ENCODE results near the gene CMC2. TPM values are rescaled to one million over a fixed set of nuclear protein-coding genes. Genes with fewer than 3 reads are reported as not detected.

CMC2 gene
- total and polyA plus RNA-seq, 10 of the 15 experiments (the other 5 are each of a cell fraction or from before 2014, with no cell fraction given) = 62.8 to 251 (median 157) TPM

DNA sequence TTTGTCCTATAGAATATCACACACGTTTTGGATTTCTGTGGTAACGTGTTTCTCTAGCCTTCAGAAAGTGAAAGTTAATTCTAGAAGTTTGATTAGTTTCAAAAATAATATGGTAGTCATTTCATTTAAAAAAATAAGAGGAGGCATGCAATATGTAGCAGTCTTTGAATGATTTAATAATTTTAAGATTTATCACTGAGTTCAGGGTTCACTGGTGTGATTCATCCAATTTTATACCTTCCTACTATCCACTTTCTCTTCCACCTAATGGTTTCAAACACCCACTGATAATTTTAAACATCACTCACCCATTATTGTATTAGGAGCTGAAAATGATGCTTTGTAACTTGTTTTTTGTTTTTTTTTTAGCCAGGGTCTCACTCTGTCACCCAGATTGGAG, 42.3 kb downstream of the CMC2 start:
- DNase-seq (ENCODE audit: low read depth, low spot score) (no peak), ATAC-seq (peak; percentile 22; the same call in 1 of the 3 replicates), FAIRE-seq (no peak)
- H3K79me2 ChIP-seq (ENCODE audit: control insufficient read depth, insufficient read depth, low read length) = no peaks in the 10 kb centered on the region
- no peaks in the 10 kb centered on the region; the same call in 1 of the 2 replicates for H4K20me1 ChIP-seq (ENCODE audit: control insufficient read depth, insufficient read depth)
- BruUV-seq (replicated peaks) = no TSS peak
- WGBS (ENCODE audit: insufficient coverage, insufficient replicate concordance, low lambda C conversion rate, missing lambda C conversion rate) = 18% methylated on average over 2 of the region's 2 CpGs
- CTCF ChIA-PET = interaction anchor here (1.0 kb wide), 1 partner anchor 15 kb away, joined by 5 read pairs; no protein-coding TSS in a partner anchor
- no peak overlapping the region for H3K27ac ChIP-seq (ENCODE audit: control insufficient read depth, insufficient read depth)
- H3K4me3 ChIP-seq = no peak overlapping the region
- no peaks in the 10 kb centered on the region for H3K27me3 ChIP-seq (replicated peaks in 1 of 2; ENCODE audit: control insufficient read depth in 2 of 2, insufficient read depth in 2 of 2, low read length in 1 of 2)
- POLR2A ChIA-PET = no interaction called here
- H3K36me3 ChIP-seq (ENCODE audit: control insufficient read depth in 2 of 2, insufficient read depth in 2 of 2, low read length in 1 of 2) = no peaks in the 10 kb centered on the region
- intact Hi-C loops (cut with micrococcal nuclease; ENCODE audit: unreplicated experiment) (no loop called here), in situ Hi-C loops (cut with MboI) (no loop called here)
- no peaks in the 10 kb centered on the region for H3K4me1 ChIP-seq (ENCODE audit: control insufficient read depth, insufficient read depth, low read length)
- no peak overlapping the region for H3K4me2 ChIP-seq (ENCODE audit: control insufficient read depth, insufficient read depth)
- SMC1A ChIA-PET (ENCODE audit: uncharacterized antibody, unreplicated experiment) = interaction anchor here (0.7 to 1.0 kb wide), 2 partner anchors 15 to 40 kb away, joined by 3 read pairs; no protein-coding TSS in a partner anchor
- no peak overlapping the region for H2AFZ ChIP-seq (ENCODE audit: control insufficient read depth, low read depth, low read length)
- no peak overlapping the region for H3K9ac ChIP-seq (ENCODE audit: control insufficient read depth, insufficient read depth, low read length)
- RAD21 ChIA-PET (ENCODE audit: unreplicated experiment) = no interaction called here
- H3K9me3 ChIP-seq (replicated peaks; ENCODE audit: control insufficient read depth, insufficient read depth, low read length) = no peaks in the 10 kb centered on the region
- TF ChIP-seq SREBF2 (IDR thresholded peaks at IDR 0.05; ENCODE audit: low read length) (no peak), ETV6 (conservative IDR thresholded peaks at IDR 0.05 in 1 of 2, IDR thresholded peaks at IDR 0.05 in 1 of 2; ENCODE audit: borderline replicate concordance in 1 of 2, low read depth in 1 of 2) (no peak), RFX5 (IDR thresholded peaks at IDR 0.05; ENCODE audit: low read depth, low read length) (no peak), POLR2AphosphoS2 (IDR thresholded peaks at IDR 0.05; ENCODE audit: low read depth, low read length) (no peak), MYC (IDR thresholded peaks at IDR 0.05; ENCODE audit: insufficient read depth, insufficient read length, insufficient replicate concordance, low read length, severe bottlenecking) (no peak), MEF2A (IDR thresholded peaks at IDR 0.05; ENCODE audit: insufficient read depth, low read depth, low read length) (no peak), RCOR1 (conservative IDR thresholded peaks at IDR 0.05; ENCODE audit: low read depth, low read length) (no peak), HDAC6 (IDR thresholded peaks at IDR 0.05; ENCODE audit: unreplicated experiment) (no peak), KLF5 (IDR thresholded peaks at IDR 0.05; ENCODE audit: partially characterized antibody) (no peak), PML (IDR thresholded peaks at IDR 0.05; ENCODE audit: low read length) (no peak), SMARCA5 (IDR thresholded peaks at IDR 0.05) (no peak), SUZ12 (IDR thresholded peaks at IDR 0.05; ENCODE audit: unreplicated experiment) (no peak), TCF12 (IDR thresholded peaks at IDR 0.05; ENCODE audit: low read depth, low read length) (no peak), ZNF592 (IDR thresholded peaks at IDR 0.05) (no peak), BACH1 (IDR thresholded peaks at IDR 0.05; ENCODE audit: borderline replicate concordance) (no peak), BMI1 (IDR thresholded peaks at IDR 0.05; ENCODE audit: borderline replicate concordance) (no peak)
- TF ChIP-seq, protein P1, sequence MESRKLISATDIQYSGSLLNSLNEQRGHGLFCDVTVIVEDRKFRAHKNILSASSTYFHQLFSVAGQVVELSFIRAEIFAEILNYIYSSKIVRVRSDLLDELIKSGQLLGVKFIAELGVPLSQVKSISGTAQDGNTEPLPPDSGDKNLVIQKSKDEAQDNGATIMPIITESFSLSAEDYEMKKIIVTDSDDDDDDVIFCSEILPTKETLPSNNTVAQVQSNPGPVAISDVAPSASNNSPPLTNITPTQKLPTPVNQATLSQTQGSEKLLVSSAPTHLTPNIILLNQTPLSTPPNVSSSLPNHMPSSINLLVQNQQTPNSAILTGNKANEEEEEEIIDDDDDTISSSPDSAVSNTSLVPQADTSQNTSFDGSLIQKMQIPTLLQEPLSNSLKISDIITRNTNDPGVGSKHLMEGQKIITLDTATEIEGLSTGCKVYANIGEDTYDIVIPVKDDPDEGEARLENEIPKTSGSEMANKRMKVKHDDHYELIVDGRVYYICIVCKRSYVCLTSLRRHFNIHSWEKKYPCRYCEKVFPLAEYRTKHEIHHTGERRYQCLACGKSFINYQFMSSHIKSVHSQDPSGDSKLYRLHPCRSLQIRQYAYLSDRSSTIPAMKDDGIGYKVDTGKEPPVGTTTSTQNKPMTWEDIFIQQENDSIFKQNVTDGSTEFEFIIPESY (IDR thresholded peaks at IDR 0.05) = no peak

Data from GM12878 (cell line).